ENCODE results near the gene FADS3.

FADS3 gene, protein sequence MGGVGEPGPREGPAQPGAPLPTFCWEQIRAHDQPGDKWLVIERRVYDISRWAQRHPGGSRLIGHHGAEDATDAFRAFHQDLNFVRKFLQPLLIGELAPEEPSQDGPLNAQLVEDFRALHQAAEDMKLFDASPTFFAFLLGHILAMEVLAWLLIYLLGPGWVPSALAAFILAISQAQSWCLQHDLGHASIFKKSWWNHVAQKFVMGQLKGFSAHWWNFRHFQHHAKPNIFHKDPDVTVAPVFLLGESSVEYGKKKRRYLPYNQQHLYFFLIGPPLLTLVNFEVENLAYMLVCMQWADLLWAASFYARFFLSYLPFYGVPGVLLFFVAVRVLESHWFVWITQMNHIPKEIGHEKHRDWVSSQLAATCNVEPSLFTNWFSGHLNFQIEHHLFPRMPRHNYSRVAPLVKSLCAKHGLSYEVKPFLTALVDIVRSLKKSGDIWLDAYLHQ

DNA sequence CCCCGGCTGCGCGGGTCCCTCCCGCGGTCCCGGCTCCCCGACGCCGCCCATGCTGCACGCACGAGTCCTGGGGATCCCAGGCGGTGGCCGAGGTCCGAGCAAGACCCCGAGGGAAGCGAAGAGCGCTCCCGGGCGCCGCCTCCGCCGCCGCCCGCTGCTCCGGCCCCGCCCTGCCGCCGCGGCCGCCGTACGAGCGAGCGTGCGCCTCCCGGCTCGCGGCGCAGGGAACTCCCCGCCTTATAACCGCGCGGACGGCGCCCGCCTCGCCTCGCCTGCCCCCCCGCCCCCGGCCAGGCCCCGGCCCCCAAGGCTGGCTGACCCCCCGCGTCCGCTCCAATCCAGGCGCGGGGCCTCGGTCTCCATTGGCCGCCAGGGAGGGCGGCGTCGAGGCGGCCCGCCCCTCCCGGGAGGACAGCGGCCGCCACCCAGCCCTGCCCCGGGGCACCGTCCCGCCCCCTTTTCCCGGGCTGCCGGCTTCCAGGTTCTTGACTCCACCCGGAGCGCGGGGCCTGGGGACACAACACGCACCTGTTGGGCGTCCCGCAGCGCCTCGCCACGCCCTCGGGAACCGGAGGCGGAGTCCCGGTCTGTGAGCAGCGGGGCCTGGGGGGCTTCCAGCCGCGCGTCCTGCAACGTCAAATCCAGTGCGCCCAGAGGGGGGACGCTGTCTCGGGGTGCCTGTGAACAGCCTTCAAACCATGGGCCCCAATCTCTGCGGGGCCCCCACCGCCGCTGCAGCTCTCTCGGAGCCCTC lies at the start of gene FADS3:
TSS of gene FADS3 (minus strand) at position 215 of the 754 bp plus-strand sequence. CDS start at position 51, 164 bp downstream.
- peak in 2 of 4 experiments; percentile 38 to 51 for DNase-seq (ENCODE audit: low read depth in 4 of 4, low spot score in 1 of 4)

DNA sequence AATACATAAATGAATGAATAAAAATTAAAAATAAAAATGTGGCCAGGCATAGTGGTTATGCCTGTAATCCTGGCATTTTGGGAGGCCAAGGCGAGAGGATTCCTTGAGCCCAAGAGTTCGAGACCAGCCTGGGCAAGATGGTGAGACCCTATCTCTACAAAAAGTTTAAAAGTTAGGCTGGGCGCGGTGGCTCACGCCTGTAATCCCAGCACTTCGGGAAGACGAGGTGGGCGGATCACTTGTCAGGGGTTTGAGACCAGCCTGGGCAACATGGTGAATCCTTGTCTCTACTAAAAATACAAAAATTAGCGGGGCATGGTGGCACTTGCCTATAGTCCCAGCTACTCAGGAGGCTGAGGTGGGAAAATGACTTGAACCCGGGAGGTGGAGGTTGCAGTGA lies 49.1 kb upstream of the FADS3 start:
- no peak for DNase-seq (ENCODE audit: low read depth in 4 of 4, low spot score in 1 of 4)

DNA sequence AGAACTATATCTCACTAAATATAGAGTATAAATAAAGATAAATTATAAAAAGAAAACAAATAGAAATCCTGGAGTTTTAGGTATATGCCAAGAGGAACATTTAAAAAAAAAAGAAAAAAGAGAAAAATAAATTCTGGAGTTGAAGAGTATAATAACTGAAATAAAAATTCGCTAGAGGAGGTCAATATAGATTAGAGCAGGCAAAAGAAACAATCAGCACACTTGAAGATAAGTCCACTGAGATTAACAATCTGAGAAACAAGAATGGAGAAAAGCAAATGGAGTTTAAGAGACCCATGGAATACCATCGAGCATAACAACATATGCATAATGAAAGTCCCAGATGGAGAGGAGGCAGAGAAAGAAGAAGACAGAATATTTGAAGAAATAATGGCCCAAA lies 44.5 kb upstream of the FADS3 start:
- no peak for DNase-seq (ENCODE audit: low read depth in 4 of 4, low spot score in 1 of 4)

DNA sequence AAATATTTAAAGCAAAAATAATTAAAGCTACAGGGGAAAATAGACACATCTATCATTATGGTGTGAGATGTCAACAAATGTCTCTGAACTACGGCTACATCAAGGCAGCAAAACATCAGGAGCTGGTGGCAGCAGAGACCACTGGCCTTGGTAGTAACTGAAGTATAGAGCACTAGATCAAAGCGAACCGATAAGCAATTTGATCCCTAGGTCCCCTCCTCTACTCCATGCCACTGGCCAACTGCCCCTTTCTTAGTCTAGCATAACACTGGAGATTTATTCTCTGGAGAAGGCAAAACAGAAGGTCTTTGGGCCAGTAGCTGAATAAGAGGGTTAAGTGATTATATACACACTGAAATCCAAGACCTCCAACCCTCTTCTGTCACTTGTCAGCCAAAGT lies 39.6 kb upstream of the FADS3 start:
- no peak for DNase-seq (ENCODE audit: low read depth in 4 of 4, low spot score in 1 of 4)

DNA sequence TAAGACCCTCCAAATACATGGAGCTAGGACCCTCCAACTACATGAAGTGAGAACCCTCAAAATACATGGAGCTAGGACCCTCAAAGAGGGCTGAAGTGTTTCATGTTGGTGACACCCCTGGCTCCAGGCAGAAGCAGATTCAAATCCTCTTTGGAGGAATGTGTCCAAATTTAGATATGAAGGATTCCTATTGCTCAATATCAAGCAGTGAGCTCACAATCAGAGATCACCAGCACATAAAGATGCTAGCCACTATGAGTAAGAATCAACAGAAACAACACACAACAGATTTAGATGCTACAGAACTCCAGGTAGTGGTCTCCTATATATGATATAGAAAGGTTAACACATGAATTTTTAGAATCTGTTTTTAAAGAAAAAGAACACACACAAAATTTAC lies 37.3 kb upstream of the FADS3 start:
- DNase-seq (ENCODE audit: low read depth in 4 of 4, low spot score in 1 of 4): no peak

DNA sequence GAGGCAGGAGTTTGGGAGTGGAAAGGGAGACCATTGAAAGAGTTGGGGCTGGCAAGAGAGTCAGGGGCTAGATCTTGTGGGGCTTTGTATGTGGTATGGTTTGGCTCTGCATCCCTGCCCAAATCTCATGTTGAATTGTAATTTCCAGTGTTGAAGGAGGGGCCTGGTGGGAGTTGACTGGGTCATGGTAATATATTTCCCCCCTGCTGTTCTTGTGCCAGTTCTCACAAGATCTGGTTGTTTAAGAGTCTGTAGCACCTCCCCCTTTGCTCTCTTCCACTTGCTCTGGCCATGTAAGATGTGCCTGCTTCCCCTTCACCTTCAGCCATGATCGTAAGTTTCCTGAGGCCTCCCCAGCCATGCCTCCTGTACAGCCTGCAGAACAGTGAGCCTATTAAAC lies 36.2 kb upstream of the FADS3 start:
- DNase-seq (ENCODE audit: low read depth in 4 of 4, low spot score in 1 of 4): no peak

DNA sequence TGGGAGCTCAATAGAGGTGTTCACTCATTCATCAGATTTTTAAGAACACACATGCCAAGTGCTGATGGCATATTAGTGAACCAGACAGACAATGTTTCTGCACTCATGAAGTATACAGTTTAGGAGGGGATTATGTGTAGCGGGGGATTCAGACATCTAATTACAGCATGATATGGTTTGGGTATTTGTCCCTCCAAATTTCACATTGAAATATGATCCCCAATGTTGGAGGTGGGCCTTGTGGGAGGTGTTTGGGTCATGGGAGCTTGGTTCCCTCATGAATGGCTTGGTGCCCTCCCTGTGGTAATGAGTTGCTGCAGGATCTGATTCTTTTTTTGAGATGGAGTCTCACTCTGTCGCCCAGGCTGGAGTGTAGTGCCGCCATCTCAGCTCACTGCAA lies 34.9 kb upstream of the FADS3 start:
- no peak for DNase-seq (ENCODE audit: low read depth in 4 of 4, low spot score in 1 of 4)

DNA sequence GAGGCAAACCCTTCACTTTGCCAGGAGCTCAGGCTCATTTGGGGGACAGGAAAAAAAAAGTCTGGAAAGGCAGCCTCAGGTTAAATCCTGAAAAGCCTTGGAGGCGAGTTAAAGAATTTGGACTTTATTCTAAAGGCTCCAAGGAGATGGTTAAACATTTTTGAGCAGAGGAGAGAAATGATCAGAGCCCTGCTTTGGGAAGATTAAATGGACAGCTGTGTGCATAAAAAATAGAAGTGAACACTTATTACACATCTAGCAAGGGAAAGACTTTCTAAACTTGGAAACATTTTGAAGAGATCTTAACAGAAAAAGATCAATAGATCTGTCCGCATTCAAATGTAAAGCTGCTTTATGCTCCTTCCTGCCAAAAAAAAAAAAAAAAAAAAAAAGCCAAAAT lies 34.4 kb upstream of the FADS3 start:
- no peak for DNase-seq (ENCODE audit: low read depth in 4 of 4, low spot score in 1 of 4)

DNA sequence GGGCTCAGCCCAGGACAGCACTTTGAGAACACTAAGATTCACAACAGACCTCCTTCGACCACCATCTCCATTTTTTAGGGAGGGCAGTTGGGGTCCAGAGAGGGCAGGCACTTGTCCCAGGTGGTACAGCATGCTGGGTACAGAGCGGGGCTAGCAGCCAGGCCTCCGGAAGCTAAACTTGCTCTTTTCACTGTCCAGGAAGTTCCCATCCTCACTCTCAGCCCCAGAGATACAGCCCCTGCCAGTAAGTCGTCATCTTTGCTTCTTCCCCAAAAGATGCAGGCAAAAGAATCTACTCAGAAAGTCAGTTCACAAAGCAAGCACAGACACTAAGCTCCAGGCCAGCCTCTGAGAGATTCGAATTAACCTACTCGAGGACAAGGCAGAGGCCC lies 32.7 kb upstream of the FADS3 start:
- no peak for DNase-seq (ENCODE audit: low read depth in 4 of 4, low spot score in 1 of 4)

DNA sequence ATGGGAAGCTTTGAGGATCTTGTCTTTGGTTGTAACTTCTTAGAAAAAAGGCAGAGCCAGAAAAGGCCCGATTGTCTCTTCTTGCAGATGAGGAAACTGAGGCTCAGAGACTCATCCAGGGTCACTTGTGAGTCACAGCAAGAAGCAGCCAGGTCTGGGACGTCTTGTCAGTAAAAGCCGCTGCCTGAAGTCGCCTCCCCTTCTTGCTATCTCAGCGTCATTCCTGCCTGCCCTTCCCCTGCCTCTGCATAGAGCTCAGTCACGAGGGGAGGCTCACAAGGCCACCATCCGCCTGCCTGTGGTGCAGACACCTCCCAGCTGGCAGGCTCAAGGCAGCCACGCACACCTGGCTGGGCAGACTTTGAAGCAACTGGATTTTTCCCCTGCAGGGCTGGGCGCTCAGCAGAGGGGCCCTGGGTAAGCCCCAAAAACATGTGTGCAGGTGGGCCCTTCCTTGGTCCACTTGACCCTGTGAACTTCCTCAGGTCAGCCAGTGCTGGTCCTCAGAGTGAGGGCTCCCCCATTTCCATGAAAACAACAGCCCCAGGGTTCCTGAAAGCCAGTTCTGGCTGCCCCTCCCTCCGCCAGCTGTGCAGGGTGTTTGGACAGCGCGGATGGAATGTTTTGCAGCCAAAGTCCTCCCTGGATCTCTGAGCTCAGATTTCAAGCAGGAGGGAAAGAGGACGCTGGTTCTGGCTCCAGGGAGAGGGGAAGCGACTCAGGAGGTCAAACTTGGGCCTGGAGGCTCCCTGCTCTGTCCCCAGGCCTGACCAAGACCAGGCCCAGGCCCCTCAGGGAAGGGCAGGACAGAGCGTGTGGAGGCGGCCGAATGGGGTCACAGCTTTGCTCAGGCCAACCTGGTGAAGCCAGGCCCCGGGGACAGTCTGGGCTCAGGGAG lies 32.1 kb upstream of the FADS3 start:
- DNase-seq (ENCODE audit: low read depth in 4 of 4, low spot score in 1 of 4): no peak

DNA sequence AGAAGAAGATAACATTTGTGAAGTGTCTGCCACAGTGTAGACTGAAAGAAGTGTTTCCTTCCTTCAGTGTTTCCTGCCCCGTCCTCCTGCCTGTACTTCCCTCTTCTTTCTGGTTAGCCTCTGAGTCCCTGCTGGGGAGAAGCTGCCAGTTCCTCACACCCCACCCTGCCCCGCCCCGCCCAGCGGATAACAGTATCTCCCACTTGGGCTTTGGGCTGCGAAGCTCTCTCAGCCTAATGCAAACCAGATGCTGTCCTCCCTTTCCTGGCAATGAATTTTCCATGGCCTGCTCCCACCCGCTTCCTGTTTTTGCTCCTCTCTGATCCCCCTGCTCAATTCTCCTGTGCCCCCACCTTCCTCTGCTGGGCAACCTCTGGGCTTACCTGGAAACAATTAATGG lies 31.2 kb upstream of the FADS3 start:
- no peak for DNase-seq (ENCODE audit: low read depth in 4 of 4, low spot score in 1 of 4)

DNA sequence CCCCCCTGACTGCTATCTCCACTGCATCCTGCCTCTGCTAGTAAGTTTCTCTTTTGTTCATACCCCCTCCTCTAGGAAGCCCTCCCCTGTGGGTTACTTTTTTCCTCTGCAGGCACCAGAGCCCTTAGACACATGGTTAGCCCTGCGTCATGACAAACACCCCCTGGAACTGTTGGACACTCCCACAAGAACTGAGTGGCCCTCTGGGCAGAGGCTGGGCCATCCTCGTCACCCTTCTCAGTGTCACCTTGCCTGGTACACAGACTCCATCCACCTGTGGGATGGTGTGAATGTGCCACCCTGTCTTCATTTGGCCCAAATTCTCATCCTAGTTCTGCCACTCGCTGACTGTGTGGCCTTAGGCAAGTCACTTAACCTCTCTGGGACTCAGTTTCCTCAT lies 30.1 kb upstream of the FADS3 start:
- no peak for DNase-seq (ENCODE audit: low read depth in 4 of 4, low spot score in 1 of 4)

DNA sequence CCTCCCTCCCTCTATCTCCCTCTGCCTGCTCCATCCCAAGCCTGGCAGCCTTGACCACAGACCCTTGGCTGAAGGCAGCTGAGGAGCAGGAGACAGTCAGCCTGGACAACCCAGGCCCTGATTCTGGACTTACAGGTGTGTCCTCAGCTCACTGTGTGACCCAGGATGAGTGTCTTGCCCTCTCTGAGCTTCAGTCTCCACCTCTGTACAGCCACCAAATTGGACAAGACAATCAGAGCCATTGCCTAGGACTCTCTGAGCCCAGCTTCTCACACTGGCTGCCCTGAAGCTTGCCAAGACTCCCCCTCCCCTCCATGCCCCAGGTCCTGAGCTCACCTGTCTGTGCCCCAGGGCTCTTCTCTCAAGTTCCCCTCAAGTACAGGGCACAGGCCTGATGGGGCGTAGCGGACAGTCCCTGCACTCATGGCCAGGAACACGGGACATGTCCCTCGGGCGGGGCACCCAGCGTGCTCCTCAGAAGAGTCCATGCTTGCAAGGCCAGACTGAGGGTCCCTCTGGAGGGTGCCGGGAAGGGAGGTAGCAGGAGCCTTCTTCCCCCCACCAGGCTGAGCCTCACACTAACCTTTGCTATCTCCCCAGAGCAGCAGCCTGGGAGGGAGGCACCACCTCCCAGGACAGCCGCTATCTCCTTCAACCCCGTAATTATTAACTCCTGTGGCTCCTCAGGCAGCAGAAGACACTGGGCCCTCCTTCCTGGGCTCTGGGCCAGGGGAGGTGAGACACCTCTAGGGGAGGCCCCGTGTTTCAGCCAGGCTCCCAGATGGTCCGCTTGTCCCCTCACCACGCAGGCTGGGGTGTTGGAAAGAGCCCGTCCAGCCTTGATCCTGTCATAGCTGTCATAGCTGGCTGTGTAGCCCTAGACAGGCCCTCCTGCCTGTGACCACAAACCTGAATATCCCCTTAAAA lies 28.6 kb upstream of the FADS3 start:
- no peak for DNase-seq (ENCODE audit: low read depth in 4 of 4, low spot score in 1 of 4)

DNA sequence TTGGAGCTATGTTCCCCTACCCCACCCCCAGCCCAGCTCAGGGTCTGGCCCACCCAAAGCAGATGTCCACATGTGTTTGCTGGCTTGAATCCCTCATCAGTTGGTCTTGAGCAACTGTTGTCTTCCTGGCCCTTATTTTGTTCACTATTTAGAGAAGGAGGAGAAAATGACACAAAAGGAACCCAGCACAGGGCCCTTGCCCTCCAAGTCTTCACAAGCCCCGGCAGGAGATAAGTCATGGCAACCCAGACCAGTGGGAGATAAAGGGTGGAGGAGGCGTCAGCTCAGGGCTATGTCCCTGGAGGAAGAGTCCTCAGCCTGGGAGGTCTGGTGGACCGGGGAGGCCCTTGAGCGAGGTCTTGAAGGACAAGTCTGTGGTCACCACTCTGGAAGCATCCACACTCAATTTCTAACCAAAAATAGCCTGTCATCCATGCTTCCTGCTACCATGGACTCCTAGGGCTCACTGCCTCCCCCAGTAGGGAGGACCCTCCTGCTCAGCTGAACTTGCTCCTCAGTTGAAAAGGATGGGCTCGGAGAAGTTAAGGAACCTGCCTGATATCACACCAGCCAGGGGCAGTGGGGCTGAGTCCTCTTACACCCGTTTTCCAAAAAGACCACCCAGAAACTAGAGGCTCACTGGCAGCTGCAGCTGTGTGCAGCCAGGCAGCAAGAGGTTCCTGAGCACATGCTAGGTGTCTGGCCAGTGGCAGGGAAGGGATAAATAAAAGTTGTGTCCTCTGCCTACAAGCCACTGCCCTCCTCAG lies 27.8 kb upstream of the FADS3 start:
- no peak for DNase-seq (ENCODE audit: low read depth in 4 of 4, low spot score in 1 of 4)

DNA sequence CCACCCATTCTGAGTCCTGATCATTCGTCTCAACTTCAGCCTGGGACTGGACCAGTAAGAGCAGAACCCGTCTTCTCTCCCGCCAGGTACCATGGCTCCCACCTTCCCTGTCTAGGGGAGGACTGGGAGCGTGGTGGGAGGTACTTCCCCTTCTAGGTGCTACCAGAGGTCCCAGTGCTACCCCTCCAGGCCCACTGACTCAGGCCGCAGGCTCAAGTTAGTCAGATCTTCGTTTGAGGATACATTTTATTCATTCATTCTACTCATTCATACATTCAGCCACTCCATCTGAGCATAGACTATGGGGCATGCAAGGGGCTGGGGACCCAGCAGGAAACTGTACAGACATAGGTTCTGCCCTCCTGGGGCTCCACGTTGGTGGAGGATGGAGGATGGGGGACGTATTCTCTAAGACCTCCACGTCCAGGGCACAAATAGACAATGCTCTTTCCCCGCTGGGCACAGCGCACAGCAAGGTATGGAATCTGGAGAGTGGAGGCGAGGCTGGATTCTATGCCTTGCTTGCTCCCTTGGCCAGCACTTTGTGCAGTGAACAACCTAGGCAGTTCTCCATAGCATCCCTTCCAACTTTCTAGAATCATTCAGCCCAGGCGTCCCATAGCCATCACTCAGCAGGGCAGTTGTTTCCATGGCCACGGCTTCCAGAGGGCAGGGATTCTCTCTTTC lies 27.0 kb upstream of the FADS3 start:
- no peak for DNase-seq (ENCODE audit: low read depth in 4 of 4, low spot score in 1 of 4)

DNA sequence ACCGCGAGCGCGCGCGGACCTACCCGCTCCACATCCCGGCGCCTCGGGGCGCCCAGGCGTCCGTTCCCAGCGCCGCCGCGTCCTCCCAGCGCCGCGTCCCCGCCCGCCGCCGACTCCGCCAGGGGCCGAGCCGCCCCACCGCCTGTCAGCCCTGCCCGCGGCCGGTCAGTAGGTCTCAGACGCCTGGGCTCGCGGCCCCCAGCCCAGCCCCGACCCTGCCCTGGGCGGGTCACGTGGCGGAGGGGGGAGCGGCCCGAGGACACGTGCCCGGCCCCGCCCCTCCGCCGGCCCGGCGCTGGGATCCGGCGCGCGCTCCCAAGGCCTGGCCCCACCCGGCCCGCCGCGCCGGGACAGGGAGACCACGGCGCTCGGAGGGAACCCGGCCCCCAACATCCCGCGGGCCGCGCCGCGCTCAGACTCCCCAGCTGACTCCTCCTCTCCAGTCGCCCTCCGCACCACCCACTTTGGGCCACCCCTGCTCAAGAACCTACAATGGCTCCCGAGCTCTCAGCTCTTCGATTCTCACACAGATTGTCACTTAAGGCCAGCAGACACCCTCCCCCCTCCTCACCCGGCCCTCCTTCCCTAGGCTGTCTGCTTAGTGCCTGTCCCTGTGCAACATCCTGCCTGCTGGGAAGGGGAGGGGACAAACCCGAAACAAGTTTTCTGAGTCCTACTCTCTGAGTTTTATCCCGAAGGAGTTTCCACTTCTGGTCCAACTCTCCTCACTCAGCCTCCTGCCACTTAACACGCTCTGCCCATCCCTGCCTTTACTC lies 26.2 kb upstream of the FADS3 start, which contains the start of gene RAB3IL1:
TSS of gene RAB3IL1 (minus strand) at position 233 of the 776 bp plus-strand sequence. CDS start at position 34, 199 bp downstream.
- DNase-seq (ENCODE audit: low read depth in 4 of 4, low spot score in 1 of 4): no peak

DNA sequence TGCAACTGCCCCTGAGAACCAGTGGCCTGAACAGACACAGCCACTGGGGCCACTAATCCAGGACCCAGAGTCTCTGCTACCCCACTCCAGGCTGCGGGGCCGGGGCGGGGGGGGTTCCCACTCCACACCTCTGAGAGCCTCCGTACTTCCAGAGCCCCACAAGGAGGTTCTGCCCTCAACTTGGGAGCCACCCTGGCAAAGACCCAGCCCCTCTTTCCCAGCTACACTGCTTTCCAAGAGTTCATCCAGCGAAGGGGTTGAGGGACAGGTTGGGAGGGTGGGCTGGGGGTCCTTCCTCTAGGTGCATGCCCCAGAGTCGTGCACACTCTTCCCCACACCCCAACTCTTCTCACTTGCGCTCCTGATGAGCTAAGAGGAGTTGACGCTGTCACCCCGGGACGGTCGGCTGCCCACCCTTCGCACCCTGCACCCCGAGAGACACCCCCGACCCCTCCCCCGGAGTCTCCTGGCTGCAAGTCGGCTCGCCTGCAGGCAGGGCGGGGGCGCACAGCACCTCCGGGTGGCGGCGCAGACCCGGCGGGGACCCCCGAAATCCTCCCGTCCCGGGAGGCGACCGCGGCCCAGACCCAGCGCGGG lies 25.5 kb upstream of the FADS3 start:
- DNase-seq (ENCODE audit: low read depth in 4 of 4, low spot score in 1 of 4): no peak
